ENCODE results near the gene COL1A1. TPM values are rescaled to one million over a fixed set of nuclear protein-coding genes. Genes with fewer than 3 reads are reported as not detected.
A peak's percentile ranks its signal among the peaks of the same experiment; 100 is the strongest.

COL1A1 gene
- polyA plus RNA-seq, 1 of the 3 experiments (the other 2 are of a cell fraction): 1,461 TPM

- TF ChIP-seq, protein P1, sequence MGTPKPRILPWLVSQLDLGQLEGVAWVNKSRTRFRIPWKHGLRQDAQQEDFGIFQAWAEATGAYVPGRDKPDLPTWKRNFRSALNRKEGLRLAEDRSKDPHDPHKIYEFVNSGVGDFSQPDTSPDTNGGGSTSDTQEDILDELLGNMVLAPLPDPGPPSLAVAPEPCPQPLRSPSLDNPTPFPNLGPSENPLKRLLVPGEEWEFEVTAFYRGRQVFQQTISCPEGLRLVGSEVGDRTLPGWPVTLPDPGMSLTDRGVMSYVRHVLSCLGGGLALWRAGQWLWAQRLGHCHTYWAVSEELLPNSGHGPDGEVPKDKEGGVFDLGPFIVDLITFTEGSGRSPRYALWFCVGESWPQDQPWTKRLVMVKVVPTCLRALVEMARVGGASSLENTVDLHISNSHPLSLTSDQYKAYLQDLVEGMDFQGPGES (IDR thresholded peaks at IDR 0.05; ENCODE audit: low read depth, low read length): no peak
- no peak for TF ChIP-seq JUND (IDR thresholded peaks at IDR 0.05)
- TF ChIP-seq, protein P2, sequence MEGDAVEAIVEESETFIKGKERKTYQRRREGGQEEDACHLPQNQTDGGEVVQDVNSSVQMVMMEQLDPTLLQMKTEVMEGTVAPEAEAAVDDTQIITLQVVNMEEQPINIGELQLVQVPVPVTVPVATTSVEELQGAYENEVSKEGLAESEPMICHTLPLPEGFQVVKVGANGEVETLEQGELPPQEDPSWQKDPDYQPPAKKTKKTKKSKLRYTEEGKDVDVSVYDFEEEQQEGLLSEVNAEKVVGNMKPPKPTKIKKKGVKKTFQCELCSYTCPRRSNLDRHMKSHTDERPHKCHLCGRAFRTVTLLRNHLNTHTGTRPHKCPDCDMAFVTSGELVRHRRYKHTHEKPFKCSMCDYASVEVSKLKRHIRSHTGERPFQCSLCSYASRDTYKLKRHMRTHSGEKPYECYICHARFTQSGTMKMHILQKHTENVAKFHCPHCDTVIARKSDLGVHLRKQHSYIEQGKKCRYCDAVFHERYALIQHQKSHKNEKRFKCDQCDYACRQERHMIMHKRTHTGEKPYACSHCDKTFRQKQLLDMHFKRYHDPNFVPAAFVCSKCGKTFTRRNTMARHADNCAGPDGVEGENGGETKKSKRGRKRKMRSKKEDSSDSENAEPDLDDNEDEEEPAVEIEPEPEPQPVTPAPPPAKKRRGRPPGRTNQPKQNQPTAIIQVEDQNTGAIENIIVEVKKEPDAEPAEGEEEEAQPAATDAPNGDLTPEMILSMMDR (IDR thresholded peaks at IDR 0.05): no peak
- no peak for TF ChIP-seq MEF2A (IDR thresholded peaks at IDR 0.05; ENCODE audit: borderline replicate concordance, low read depth)
- no peak for TF ChIP-seq EP300 (IDR thresholded peaks at IDR 0.05; ENCODE audit: borderline replicate concordance in 1 of 2, low read depth in 1 of 2, low read length in 1 of 2)
- no peak for TF ChIP-seq YY1 (IDR thresholded peaks at IDR 0.05; ENCODE audit: low read depth)
- no peak for TF ChIP-seq FOXM1 (IDR thresholded peaks at IDR 0.05; ENCODE audit: low read depth)
These were observed 65.9 kb downstream of the COL1A1 start (continued) for GRCh38 chr17:50135316-50136095.

- no peak for DNase-seq
- Histone ChIP-seq H2AFZ (ENCODE audit: low read depth) (no peak overlapping the region), H3K79me2 (ENCODE audit: insufficient read depth) (peaks cover 2% of the 10 kb centered on the region; the same call in 1 of the 2 replicates), H3K4me1 (ENCODE audit: control insufficient read depth in 1 of 2, insufficient read depth in 2 of 2, low read depth in 1 of 2, low read length in 1 of 2) (peaks cover 17 to 20% of the 10 kb centered on the region in 2 experiments; a peak in 3 of 4 replicates), H3K27ac (ENCODE audit: low read depth in 2 of 2, low read length in 1 of 2) (no peak overlapping the region), H4K20me1 (ENCODE audit: insufficient read depth) (peaks cover 6% of the 10 kb centered on the region), H3K27me3 (ENCODE audit: insufficient read depth) (no peaks in the 10 kb centered on the region), H3K9me3 (no peaks in the 10 kb centered on the region), H3K9me2 (no peaks in the 10 kb centered on the region), H3K36me3 (replicated peaks in 1 of 2; ENCODE audit: control insufficient read depth in 1 of 2, insufficient read depth in 2 of 2, low read length in 1 of 2) (peaks cover 24 to 44% of the 10 kb centered on the region in 2 experiments), H3K4me2 (no peak overlapping the region), H3K4me3 (ENCODE audit: low read depth in 2 of 2, low read length in 1 of 2) (no peak overlapping the region), H3F3A (replicated peaks; ENCODE audit: insufficient read depth) (peaks cover 30% of the 10 kb centered on the region), H3K9ac (no peak overlapping the region)
- ChIA-PET POLR2A (interaction anchor here (0.7 kb wide), 1 partner anchor 26 kb away, joined by 3 read pairs; no protein-coding TSS in a partner anchor), CTCF (interaction anchor here (1.1 to 9.3 kb wide), 7 partner anchors 16 to 41 kb away, joined by 4 to 169 read pairs (median 7); partner anchors contain the start of genes PDK2 and PPP1R9B)
- 86% methylated on average over 14 of the region's 16 CpGs for WGBS (ENCODE audit: low lambda C conversion rate)
- TF ChIP-seq, protein P2 (IDR thresholded peaks at IDR 0.05): peak; percentile 19; the same call in 1 of the 2 replicates
- no peak for TF ChIP-seq EZH2phosphoT487 (IDR thresholded peaks at IDR 0.05; ENCODE audit: borderline replicate concordance, low read depth)
These were observed 67.0 kb downstream of the COL1A1 start for GRCh38 chr17:50134206-50135110.
